Activated naive CD4-positive, alpha-beta T cell treated with anti-CD3 and anti-CD28 coated beads, Interleukin-2, amount 50 U/mL, for 24 hours (primary cell): ENCODE measurements around the gene TF.

Source experiments
- H3K27ac Mint-ChIP-seq: one replicate; pipeline ENCODE4 v1.8.0; 2021; ENCODE audit warnings: mild to moderate bottlenecking, mixed read lengths
- H3K27me3 Mint-ChIP-seq: one replicate; pipeline ENCODE4 v1.8.0; 2021; ENCODE audit warnings: mixed read lengths
- H3K36me3 Mint-ChIP-seq: one replicate; pipeline ENCODE4 v1.8.0; 2021; ENCODE audit warnings: mixed read lengths
- H3K4me1 Mint-ChIP-seq: one replicate; pipeline ENCODE4 v1.8.0; 2021; ENCODE audit warnings: mixed read lengths
- H3K4me3 Mint-ChIP-seq: one replicate; pipeline ENCODE4 v1.8.0; 2021; ENCODE audit warnings: mild to moderate bottlenecking, mixed read lengths
- H3K9me3 Mint-ChIP-seq: one replicate; pipeline ENCODE4 v1.8.0; 2021; ENCODE audit warnings: mixed read lengths

TF gene

DNA sequence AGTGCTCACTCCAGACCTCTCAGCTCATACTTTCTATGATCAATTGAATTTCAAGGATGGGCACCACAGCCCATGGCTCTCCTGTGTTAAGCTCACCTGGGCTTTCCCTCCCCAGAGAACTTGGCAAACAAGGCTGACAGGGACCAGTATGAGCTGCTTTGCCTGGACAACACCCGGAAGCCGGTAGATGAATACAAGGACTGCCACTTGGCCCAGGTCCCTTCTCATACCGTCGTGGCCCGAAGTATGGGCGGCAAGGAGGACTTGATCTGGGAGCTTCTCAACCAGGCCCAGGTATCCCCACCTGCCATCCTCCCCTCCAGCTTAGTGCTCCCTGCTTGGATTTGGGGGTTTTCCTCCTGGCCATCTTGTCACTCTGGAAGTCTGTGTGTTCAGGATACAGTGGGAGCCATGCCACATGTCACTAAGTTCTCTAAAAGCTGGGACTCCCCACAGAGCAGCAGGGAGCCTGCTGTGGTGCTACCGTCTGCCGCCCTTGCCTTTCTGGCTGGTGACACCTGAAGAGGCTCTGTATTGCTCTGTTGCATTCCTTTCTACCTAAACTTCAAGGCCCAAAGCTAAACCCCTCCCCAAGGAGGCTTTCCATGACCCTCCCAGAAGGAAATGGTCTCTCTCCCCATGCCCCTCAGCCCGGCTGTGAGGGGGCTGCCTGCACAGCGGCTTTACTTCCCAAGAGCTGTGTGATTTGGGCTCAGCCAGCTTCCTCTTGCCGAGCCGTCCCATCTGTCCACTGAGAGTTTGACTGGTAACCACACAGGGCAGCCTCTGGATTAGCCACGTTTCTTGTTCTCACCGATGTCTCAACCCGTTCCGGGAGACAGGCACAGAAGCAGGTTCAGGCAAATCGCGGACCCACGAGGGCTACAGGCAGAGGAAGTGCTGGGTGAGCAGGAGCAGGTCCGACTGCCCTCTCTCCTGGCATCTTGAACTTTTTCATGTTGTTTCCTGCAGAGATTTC, 10.8 kb downstream of the TF start:
- H3K9me3 Mint-ChIP-seq, result no peaks in the 10 kb centered on the region
- peaks cover 10% of the 10 kb centered on the region for H3K27me3 Mint-ChIP-seq
- no peak overlapping the region for H3K4me3 Mint-ChIP-seq
- no peaks in the 10 kb centered on the region for H3K36me3 Mint-ChIP-seq
- no peaks in the 10 kb centered on the region for H3K4me1 Mint-ChIP-seq
- no peak overlapping the region for H3K27ac Mint-ChIP-seq

DNA sequence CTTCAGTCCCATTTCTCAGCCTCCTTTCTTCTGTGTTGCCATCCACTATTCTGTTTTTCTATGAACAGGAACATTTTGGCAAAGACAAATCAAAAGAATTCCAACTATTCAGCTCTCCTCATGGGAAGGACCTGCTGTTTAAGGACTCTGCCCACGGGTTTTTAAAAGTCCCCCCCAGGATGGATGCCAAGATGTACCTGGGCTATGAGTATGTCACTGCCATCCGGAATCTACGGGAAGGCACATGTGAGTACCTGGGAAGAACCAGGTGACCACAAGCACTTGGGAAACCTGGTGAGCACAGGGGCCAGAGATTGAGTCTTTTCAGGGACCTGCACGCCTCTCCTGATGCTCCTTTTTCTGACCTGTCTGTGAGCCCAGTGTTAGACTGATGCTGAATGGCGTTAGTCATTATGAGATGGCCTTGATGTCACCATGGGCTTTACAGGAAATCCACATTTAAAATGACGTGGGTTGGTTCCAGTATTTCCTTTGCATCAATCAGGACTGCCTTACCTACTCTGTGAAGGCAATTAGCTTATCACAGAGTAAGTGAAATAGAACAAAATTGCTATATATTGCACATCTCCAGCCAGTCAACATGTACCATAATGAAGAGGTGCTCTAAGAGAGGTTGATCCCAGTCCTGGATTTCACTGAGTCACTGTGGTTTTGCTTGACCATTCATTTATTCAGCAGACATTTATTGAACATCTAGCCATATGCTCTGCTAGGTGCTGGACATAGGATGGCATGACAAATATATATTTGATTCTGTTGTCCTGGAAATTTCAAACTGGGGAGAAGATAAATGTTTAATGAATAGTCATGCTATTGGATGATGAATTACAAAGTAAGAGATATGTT, 11.7 kb downstream of the TF start:
- no peaks in the 10 kb centered on the region for H3K9me3 Mint-ChIP-seq
- H3K4me3 Mint-ChIP-seq, result no peak overlapping the region
- H3K27ac Mint-ChIP-seq, result no peak overlapping the region
- H3K4me1 Mint-ChIP-seq, result no peaks in the 10 kb centered on the region
- peaks cover 10% of the 10 kb centered on the region for H3K27me3 Mint-ChIP-seq
- no peaks in the 10 kb centered on the region for H3K36me3 Mint-ChIP-seq

DNA sequence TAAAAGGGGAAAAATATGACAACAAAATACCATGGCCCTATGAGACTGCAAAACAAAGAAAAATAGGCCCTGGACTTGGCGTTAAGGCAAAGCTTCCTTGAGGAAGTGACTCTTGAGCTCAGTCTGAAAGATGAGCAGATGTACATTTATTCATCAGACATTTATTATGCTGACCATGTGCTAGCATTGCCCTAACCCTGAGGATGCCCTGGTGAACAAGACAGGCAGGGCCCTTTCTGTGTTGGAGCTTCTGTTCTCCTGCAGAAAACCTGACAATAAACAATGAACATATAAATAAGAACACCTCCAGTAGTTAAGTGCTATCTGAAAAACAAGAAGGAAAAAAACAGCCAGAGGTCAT, 12.4 kb downstream of the TF start:
- Mint-ChIP-seq H3K9me3 (no peaks in the 10 kb centered on the region), H3K27ac (no peak overlapping the region)

DNA sequence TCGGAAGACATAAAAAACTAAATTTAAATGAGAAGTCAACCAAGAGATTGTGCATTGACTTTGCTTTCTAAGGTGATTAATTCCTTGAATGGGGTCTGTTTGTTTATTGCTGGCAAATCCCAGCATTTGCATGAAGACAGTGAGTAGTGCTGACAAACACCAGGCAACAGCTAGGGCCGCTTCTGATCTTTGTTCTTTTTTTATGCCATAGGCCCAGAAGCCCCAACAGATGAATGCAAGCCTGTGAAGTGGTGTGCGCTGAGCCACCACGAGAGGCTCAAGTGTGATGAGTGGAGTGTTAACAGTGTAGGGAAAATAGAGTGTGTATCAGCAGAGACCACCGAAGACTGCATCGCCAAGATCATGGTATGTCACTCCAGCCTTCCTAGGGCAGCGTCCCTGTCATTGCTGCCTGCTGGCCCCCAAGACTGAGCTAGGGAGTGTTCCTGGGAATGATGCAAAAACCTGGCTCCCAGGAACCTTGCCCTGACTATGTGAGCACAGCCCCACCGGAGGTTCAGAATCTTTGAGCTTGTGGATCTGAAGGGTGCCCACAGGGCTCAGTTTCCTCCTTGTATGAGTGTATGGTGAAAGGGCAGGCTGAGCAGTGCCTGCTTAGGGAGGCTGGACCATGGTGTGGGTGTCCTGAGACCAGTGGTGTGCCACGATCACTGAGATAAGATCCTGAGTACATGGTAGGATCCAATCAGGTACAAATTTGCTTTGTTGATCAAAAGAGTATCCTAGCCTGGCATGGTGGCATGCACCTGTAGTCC, 13.0 kb downstream of the TF start:
- Mint-ChIP-seq H3K27me3 (peaks cover 10% of the 10 kb centered on the region), H3K4me3 (no peak overlapping the region), H3K36me3 (no peaks in the 10 kb centered on the region), H3K4me1 (no peaks in the 10 kb centered on the region), H3K27ac (no peak overlapping the region), H3K9me3 (no peaks in the 10 kb centered on the region)

More for the DNA sequence above, 12.4 kb downstream of the TF start:
- H3K4me3 Mint-ChIP-seq, result no peak overlapping the region
- no peaks in the 10 kb centered on the region for H3K4me1 Mint-ChIP-seq
- no peaks in the 10 kb centered on the region for H3K36me3 Mint-ChIP-seq
- peaks cover 10% of the 10 kb centered on the region for H3K27me3 Mint-ChIP-seq

DNA sequence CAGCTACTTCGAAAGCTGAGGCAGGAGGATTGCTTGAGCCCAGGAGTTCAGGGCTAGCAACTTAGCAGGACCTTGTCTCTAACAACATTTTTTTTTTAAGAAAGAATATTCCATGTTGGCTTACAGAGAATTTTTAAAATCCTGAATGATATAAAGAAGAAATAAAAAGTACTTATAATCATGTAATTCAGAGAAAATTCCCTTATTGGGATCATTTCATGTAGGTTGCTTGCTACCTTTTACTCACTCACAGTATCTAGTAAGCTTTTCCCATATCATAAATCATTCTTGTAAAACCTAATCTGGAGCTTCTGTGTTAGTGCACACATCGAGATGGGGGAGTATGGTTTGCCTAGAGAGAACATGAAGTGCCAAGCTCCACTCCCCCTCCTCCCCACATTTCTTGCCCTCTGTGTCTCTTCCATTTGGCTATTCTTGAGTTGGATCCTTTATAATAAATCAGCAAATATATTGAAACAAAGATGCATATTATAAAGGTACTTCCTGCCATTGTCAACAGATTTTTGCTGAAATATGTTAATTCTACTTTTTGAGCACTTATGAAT, 13.6 kb downstream of the TF start:
- H3K9me3 Mint-ChIP-seq, result no peaks in the 10 kb centered on the region
- H3K27me3 Mint-ChIP-seq, result peaks cover 10% of the 10 kb centered on the region
- H3K4me3 Mint-ChIP-seq, result no peak overlapping the region
- H3K27ac Mint-ChIP-seq, result no peak overlapping the region
- H3K36me3 Mint-ChIP-seq, result no peaks in the 10 kb centered on the region
- H3K4me1 Mint-ChIP-seq, result no peaks in the 10 kb centered on the region

DNA sequence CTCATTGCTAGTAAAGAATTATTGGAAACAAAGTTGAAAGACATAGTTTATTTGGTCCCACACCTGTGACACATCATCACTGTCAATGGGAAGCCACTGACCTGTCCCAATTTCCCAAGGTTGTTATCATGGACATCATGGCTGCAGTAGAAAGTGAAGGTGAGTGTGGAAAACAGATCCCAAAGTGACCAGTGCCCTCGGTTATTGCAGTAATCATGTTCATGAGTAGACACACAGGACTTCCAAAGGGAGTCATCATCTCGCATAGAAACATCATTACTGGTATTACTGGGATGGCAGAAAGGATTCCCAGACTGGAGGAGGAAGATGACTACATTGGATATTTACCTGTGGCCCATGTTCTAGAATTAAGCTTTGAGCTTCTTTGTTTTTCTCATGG, 14.7 kb downstream of the TF start:
- Mint-ChIP-seq H3K4me1 (no peaks in the 10 kb centered on the region), H3K9me3 (no peaks in the 10 kb centered on the region)

DNA sequence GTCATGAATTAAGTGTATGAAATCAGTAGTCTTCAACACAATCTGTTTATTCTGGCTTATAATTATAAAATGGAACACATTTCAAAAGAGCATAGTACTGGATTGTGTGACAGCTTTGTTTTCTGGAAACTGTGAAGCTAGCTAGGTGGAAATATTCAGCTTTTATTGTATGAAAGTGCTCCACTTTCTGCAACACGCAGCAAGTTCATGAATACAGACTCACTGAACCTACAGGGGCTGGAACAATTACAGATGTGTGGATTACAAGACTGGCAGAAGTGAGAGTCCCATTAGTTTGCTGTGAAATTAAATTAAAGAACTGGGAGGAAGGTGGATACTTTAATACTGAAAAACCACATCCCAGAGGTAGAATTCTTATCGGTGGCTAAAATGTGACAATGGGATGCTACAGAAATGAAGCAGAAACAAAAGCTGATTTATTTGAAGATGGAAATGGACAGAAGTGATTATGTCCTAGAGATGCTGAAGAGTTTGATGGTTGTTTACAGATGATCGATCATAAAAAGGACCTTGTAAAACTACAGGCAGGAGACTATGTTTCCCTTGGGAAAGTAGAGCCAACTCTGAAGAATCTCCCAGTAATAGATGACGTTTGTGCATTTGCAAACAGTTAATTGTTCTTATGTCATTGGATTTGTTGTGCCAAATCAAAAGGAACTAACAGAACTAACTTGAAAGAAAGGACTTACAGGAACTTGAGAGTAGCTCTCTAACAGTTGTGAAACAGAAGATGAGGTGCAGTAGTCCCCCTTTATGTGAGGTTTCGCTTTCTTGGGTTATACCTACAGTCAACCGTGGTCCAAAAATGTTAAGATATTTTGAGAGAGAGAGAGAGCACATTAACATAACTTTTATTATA, 15.7 kb downstream of the TF start:
- H3K4me3 Mint-ChIP-seq, result no peak overlapping the region
- no peaks in the 10 kb centered on the region for H3K9me3 Mint-ChIP-seq
- no peaks in the 10 kb centered on the region for H3K36me3 Mint-ChIP-seq

More for the DNA sequence above, 14.7 kb downstream of the TF start:
- Mint-ChIP-seq H3K27ac (no peak overlapping the region), H3K4me3 (no peak overlapping the region), H3K36me3 (no peaks in the 10 kb centered on the region), H3K27me3 (peaks cover 10% of the 10 kb centered on the region)

DNA sequence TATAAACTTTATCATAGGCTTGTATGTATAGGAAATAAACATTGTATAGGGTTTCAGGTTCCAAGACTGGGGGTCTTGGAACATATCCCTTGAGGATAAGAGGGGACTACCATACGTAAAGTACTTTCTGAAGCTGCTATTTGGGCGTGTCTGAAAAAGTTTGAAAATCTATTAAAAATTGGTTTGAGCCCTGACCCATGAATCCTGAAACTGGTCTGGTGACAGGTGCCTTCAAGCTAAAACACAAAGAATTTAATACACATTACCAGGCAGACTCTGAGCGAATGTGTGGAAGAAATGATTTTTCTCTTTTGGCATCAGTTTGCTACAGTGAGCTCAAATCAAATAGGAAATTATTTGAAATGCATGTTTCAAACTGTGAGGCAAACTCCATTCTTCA, 16.3 kb downstream of the TF start:
- Mint-ChIP-seq H3K36me3 (no peaks in the 10 kb centered on the region), H3K27me3 (peaks cover 6% of the 10 kb centered on the region), H3K4me1 (no peaks in the 10 kb centered on the region), H3K27ac (no peak overlapping the region), H3K9me3 (no peaks in the 10 kb centered on the region), H3K4me3 (no peak overlapping the region)

More for the DNA sequence above, 15.7 kb downstream of the TF start:
- H3K4me1 Mint-ChIP-seq, result no peaks in the 10 kb centered on the region
- H3K27ac Mint-ChIP-seq, result no peak overlapping the region
- peaks cover 10% of the 10 kb centered on the region for H3K27me3 Mint-ChIP-seq

DNA sequence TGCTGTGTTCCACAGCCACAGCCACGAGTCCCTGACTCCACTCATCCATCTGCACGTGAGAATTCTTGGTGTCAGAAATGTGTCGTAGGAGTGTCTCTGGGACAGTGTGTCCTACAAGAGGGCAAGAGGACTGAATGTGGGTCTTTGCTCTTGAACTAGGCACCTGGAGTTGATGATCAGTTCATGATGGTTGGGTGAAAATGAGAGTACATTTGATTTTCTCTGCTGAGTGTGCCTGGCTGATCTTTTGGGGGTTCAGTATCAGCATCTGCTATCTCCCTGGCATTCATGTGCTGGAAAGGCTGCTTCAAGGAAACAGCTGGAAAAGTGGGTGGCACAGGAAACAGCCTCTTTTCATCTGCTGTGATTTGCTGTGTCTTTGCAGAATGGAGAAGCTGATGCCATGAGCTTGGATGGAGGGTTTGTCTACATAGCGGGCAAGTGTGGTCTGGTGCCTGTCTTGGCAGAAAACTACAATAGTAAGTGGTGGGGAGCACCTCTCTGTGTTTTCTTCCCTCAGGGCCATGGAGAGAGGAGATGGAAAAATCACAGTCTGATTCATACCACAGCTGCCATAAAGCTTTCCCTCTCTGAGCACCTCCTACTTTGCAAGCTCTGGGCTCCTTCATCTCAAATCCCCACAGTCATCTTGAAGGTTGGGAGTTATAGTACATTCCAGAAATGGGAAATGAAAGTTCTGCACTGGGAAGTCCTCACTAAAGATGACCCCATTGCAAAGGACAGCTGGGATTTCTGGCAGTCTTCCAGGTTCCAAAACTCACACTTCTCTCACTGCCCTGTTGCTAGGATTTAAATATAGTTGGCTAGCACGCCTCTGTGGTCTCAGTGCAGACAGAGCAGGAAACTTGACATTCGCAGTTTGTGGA, 17.8 kb downstream of the TF start:
- H3K27ac Mint-ChIP-seq, result no peak overlapping the region
- H3K27me3 Mint-ChIP-seq, result peaks cover 2% of the 10 kb centered on the region
- H3K4me1 Mint-ChIP-seq, result no peaks in the 10 kb centered on the region
- no peak overlapping the region for H3K4me3 Mint-ChIP-seq
- H3K36me3 Mint-ChIP-seq, result no peaks in the 10 kb centered on the region
- H3K9me3 Mint-ChIP-seq, result no peaks in the 10 kb centered on the region

DNA sequence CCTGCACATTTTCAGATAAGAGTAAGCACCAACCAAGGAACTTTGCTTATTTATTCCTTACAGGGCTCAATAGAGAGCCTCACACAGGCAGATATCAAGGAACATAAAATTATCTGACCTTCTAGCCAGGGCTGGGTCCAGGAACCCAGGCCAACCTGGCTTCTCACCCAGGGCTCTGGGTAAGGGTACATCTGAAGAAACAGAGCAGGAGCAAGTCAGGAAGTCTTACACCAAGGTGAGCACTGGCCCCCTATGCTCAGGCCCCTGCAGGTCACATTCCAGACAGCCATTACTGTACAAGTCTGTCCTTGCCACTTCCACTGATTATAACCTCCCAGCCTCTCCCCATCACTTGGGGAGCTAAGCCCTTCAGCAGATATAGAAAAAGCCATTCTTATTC, 19.1 kb downstream of the TF start:
- Mint-ChIP-seq H3K9me3 (no peaks in the 10 kb centered on the region), H3K27ac (no peak overlapping the region), H3K36me3 (no peaks in the 10 kb centered on the region), H3K4me1 (no peaks in the 10 kb centered on the region), H3K4me3 (no peak overlapping the region), H3K27me3 (no peaks in the 10 kb centered on the region)

DNA sequence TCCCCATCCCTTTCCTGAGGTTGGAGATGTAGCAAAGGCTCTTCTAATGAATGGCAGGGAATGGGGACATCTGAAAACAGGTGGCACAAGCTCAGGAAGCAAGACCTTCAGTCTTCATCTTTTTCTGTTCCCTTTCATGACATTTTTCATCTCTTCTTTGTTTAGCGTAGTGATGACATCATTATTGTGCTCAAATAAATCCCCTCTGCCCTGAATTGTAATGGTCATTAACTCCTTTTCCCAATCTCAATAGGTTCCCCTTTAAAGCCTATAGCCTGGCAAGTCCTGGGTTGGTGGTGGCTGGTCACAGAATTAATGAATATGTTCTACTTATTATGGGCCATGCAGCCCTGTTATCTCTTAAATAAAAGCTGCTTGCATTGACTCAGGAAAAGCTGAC, 21.4 kb downstream of the TF start:
- peaks cover 2% of the 10 kb centered on the region for H3K27me3 Mint-ChIP-seq
- H3K36me3 Mint-ChIP-seq, result no peaks in the 10 kb centered on the region
- no peak overlapping the region for H3K4me3 Mint-ChIP-seq
- no peaks in the 10 kb centered on the region for H3K9me3 Mint-ChIP-seq
- H3K4me1 Mint-ChIP-seq, result no peaks in the 10 kb centered on the region
- no peak overlapping the region for H3K27ac Mint-ChIP-seq

DNA sequence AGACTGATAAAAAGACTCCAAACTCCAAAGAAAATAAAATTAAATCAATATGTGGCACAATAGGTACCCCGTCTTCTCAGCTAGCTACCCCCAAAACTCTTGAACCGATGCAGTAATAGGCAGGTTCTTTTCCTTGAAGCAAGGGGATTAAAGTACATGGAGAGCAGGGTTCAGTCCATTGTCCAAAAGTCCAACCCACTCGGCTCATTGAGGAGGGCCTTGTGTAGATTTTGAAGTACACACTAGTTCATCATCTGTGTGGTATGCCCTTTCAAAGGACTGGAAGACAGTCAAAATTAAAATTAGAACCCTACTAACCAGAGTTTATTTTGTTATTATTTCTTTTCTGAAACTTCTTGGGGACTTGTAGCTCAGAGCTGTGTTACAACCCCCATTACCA, 23.3 kb downstream of the TF start:
- H3K36me3 Mint-ChIP-seq, result no peaks in the 10 kb centered on the region
- no peak overlapping the region for H3K4me3 Mint-ChIP-seq
- no peaks in the 10 kb centered on the region for H3K9me3 Mint-ChIP-seq
- peaks cover 5% of the 10 kb centered on the region for H3K27me3 Mint-ChIP-seq
- H3K27ac Mint-ChIP-seq, result no peak overlapping the region
- H3K4me1 Mint-ChIP-seq, result no peaks in the 10 kb centered on the region

DNA sequence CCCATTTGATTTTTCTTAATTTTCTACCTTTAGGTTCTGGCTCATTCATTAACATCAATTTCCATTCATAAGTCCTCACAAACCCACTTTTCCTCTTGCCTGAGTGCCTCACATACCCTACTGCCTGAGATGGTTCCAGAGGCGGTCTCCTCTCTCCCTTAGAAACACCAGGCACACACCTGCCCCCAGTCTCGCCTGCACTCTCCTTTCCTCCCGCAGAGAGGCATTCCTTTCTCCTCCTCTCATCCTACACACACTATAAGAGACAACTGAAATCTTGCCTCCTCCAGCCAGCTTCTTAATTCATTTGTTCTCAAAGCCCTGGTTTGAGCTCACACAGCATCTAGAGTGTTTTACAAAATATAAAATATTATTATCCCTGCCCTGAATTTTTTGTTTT, 27.5 kb downstream of the TF start:
- H3K9me3 Mint-ChIP-seq, result no peaks in the 10 kb centered on the region
- no peak overlapping the region for H3K4me3 Mint-ChIP-seq
- no peak overlapping the region for H3K27ac Mint-ChIP-seq
- H3K27me3 Mint-ChIP-seq, result peaks cover 9% of the 10 kb centered on the region
- no peaks in the 10 kb centered on the region for H3K36me3 Mint-ChIP-seq
- H3K4me1 Mint-ChIP-seq, result no peaks in the 10 kb centered on the region

DNA sequence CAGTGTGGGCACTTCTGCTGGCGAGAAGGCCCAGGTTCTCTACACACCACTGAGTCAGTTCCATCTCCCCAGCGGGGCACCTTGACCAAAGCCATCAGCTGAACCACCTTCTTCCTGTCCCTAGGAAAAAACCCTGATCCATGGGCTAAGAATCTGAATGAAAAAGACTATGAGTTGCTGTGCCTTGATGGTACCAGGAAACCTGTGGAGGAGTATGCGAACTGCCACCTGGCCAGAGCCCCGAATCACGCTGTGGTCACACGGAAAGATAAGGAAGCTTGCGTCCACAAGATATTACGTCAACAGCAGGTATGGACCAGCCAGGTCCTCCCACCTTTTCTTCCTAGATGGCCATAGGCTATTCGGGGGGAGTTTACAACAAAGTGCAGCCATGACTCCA, 29.1 kb downstream of the TF start:
- Mint-ChIP-seq H3K36me3 (no peaks in the 10 kb centered on the region), H3K27ac (no peak overlapping the region), H3K9me3 (no peaks in the 10 kb centered on the region), H3K4me1 (no peaks in the 10 kb centered on the region), H3K27me3 (peaks cover 9% of the 10 kb centered on the region), H3K4me3 (no peak overlapping the region)
